Measurements from ENCODE around the gene CDK11B.

The CDK11B gene

DNA sequence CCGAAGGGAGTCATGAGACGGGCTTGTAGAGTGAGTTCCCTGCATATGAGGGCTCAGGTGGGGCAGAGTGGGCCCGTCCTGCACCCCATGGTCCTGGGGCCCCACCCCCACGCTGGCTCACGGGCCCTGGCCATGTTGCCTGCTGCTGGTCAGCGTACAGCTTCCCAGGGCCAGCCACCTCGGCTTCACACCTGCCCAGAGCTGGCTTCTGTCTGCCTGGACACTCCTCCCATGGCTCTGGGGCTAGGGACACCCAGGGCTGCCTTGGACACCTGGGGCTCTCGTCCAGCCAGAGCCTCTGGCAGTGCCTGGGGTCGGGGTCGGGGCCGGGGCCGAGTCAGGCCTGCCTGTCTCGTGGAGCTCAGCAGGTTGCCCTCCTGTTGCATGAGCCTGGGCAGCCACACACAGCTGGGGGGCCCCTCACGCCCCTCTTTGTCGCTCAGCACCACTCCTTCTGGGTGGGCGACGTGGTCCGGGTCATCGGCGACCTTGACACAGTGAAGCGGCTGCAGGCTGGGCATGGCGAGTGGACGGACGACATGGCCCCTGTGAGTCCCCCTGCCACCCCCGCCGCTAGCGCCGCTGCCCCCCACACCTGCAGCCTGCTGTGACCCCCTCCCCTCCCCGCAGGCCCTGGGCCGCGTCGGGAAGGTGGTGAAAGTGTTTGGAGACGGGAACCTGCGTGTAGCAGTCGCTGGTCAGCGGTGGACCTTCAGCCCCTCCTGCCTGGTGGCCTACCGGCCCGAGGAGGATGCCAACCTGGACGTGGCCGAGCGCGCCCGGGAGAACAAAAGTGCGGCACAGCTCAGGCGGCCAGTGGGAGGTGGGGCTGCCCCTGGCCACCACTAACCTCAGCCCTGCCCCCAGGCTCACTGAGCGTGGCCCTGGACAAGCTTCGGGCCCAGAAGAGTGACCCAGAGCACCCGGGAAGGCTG is 32.3 kb downstream of the CDK11B start:
- no peak for DNase-seq

DNA sequence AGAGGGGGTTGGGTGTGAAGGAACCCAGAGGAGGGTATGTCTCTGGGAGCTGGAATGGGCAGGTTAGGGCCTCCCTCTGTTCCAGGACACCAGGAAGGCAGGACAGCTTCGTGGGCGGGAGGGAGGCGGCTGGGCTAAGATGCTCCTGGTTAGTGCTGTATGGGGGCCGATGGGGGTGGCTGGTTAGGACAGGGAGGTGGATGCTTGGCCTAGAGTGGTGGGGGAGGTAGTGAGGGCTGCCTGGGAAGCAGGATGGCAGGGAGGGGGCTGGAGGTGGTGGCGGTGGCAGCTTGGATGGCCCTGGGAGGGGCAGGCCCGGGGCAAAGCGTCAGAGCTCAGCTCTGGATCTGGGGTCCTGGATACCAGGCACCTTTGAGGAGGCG is 33.0 kb downstream of the CDK11B start:
- no peak for DNase-seq

DNA sequence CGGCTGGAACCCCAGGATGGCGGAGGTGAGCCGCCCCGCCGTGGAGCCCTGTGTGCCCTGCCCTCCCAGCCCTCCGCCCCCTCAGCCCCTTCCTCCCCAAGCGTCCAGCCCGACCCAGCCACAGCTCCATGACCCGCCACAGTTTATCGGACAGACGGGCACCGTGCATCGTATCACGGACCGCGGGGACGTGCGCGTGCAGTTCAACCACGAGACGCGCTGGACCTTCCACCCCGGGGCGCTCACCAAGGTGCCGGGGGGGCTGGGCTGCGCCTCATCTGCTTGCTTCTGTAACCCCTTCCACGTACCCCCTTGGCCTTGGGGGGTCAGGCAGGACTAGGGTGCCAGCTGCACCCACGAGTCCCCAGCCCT is 33.4 kb downstream of the CDK11B start:
- no peak for DNase-seq

GRCh38 chr1:1624443-1625403 is 34.1 kb downstream of the CDK11B start:
- DNase-seq: no peak

GRCh38 chr1:1623631-1624442 is 35.0 kb downstream of the CDK11B start:
- no peak for DNase-seq

DNA sequence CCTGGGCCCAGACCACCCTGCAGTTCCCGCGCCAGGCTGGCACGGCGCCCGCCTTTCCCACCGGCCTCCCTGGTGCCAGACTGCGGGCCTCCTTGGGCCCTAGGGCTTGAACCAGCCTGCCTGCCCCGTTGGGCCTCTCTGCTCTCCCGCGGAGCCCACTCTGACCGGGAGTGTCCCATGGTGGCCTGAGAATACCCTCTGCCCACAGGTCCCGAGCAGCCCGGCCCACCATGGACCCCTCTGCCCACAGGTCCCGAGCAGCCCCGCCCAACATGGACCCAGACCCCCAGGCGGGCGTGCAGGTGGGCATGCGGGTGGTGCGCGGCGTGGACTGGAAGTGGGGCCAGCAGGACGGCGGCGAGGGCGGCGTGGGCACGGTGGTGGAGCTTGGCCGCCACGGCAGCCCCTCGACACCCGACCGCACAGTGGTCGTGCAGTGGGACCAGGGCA is 35.6 kb downstream of the CDK11B start:
- DNase-seq: no peak

DNA sequence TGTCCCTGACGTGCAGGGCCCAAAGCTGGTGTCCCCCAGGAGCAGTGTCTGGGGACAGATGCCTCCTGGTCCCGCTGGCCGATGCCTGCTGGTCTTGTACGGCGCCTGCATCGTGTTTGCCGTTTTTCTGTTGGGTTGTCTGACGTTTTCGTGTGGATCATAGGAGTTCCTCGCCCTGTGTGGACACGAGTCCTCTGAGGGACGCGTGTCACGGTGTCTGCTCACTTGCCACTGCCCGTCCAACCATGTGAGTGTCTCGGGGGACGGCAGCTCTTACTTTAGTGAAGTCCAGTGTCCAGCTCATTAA is 36.1 kb downstream of the CDK11B start:
- DNase-seq: no peak

GRCh38 chr1:1622010-1622787 is 36.6 kb downstream of the CDK11B start:
- DNase-seq: no peak

- DNase-seq: no peak
Measured at GRCh38 chr1:1621173-1622009, 37.4 kb downstream of the CDK11B start.

DNA sequence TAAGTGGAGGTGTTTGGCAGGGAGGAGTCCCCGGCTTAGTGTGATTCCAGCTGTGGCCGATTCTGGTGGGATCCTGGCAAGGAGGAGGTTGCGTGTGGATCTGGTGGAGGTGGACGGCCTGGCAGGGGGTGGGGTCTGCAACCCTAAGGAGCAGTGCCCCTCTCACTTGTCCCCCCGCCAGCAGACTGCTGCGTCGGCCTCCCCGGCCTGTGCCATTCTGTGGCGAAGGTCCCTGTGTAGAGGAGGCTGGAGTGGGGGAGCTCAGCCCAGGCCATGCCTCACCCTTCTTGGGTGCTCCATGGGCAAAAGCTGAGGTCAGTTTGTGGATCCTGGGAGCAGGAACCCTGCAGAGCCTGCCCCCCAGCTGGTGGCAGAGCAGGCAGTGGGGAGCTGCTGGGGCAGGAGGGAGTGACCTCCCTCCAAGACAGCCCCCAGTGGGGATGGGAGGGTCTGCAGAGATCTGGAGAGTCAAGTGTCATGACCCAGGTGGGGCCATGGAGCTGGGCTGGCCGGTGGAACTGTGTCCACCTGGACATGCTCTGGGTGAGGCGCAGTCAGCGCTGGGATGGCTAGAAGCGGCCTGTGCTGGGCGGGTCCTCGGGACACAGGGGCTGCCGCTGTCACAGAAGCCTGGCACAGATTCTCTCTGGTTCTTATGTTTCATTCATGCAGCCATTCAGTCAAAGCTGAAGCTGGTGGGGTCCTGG is 38.2 kb downstream of the CDK11B start:
- DNase-seq: no peak

DNA sequence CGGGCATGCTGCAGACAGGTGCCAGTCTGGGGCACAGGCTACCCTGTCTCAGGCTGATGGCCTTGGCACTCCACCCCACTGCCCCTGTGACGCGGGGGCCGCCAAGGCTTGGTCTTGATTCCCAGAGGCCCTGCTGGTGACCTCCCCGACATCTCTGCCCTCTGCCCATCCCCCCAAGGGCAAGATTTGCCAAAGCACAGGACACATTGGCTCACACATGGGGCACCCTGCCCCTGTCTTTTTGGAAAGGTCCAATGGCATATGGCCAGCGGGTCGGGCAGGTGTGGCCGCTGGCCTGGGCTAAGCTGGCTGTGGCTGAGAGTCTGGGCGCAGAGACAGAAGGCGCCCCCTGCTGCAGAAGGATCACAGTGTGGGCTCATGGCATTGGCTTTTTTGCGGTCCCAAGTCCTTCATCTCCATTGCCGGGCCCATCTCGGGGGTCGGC is 38.9 kb downstream of the CDK11B start:
- DNase-seq: no peak

- no peak for DNase-seq
Measured at GRCh38 chr1:1618396-1619068, 40.3 kb downstream of the CDK11B start.

DNA sequence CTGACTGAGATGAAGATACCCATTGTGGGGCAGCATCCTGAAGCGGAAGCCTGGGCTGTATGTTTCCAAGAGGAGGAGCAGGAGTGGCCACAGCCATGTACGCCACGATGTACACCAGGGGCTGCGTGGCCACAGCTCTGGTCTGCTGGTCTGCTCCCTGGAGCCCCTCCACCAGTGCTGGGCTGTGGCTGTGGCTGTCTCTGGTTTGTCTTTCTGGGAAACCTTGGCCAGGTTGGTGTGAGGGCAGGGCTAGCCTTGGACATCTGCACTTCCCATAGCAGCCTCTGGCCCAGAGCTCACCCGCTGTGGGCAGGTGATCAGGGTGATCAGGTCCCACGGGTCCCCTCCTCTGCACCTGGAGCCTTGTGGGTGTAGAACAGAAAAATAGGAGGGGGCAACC is 40.9 kb downstream of the CDK11B start:
- no peak for DNase-seq

- DNase-seq: no peak
Measured at GRCh38 chr1:1617516-1617915, 41.3 kb downstream of the CDK11B start.

GRCh38 chr1:1616838-1617237 is 42.0 kb downstream of the CDK11B start:
- DNase-seq: no peak

DNA sequence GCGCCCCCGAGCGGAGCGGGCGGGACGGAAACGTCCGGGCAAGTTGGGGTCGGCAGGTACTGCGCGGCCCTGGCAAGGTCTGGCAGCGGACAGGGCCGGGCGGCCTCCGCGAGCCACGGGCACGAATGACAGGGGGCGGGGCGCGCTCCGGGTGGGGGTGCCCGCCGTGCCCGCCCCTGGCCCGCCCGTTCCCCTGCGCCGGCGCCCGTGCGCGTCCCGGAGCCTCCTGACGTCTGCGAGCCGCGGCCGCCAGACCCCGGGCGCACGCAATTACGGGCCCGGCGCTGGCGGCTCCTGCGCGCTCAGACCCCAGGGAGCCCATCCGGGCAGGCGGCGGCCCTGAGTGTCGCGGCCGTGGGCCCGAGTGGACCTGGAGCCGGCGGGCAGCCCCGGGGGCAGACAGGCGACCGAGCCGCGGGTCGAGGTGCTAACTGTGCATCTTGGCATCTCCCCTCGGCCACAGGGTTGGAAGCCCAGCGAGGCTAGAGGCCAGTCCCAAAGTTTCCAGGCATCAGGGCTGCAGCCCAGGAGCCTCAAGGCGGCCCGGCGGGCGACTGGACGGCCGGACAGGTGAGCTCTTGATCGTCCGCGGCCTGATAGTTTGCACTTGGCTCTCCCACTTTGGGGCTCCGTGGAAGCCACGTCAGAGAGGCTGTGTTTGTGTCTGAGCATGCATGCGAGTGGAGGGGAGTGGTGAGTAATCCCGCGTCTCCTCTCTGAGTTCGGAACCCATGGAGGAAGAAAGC is 42.6 kb downstream of the CDK11B start:
- peak; percentile 36 for DNase-seq

GRCh38 chr1:1615256-1616044 is 43.4 kb downstream of the CDK11B start, which contains the start of gene MIB2:
Gene MIB2 (plus strand): TSS chr1:1615500. CDS start chr1:1623453, 7,953 bp downstream.
- DNase-seq: peak; percentile 96

DNA sequence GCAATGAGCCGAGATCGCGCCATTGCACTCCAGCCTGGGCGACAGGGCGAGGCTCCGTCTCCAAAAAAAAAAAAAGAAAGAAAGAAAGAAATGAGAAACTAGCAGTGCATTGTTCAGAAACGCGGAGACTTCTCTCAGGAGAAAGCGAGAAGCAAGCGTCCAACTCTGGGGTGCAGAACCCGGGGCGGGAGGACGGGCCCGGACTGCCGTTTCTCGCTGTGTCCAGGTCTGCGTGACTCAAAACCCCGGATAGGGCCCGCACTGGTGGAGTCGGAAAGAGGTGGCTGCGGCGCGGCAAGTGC is 43.9 kb downstream of the CDK11B start:
- no peak for DNase-seq

Measured in EL (cell line).